Psoas muscle (tissue), 8 donors: ENCODE measurements around the gene TAF4. TPM values are rescaled to one million over a fixed set of nuclear protein-coding genes. Genes with fewer than 3 reads are reported as not detected.
A peak's percentile ranks its signal among the peaks of the same experiment; 100 is the strongest.

Source experiments
- ATAC-seq, 4 donors: fragments of 200-7000 bp; cut with Tn5 transposase; one replicate each; pipeline ENCODE4 v1.9.1; 2020; ENCODE audit warnings: moderate library complexity in 3 of 4, mild to moderate bottlenecking in 2 of 4
- DNase-seq, 2 donors: peaks; one replicate each; pipeline ENCODE4 v3.0.0-alpha.2; 2020
- H3K27ac ChIP-seq: fragments of 200-600 bp; one replicate; pipeline ENCODE4 v1.8.0; 2022
- H3K27me3 ChIP-seq, 3 donors: fragments of 200-600 bp in 1 of 3; one replicate each; pipeline versions ENCODE4 v1.6.1 to v1.8.0; 2013 to 2022; ENCODE audit warnings: low read length in 2 of 3, mild to moderate bottlenecking in 2 of 3, moderate library complexity in 1 of 3; ENCODE audit not compliant: insufficient read depth in 3 of 3
- H3K36me3 ChIP-seq, 2 donors: fragments of 200-600 bp in 1 of 2; one replicate each; pipeline versions ENCODE4 v1.6.1 to v1.8.0; 2013 to 2022; ENCODE audit warnings: low read depth in 1 of 2, mild to moderate bottlenecking in 1 of 2, moderate library complexity in 1 of 2; ENCODE audit not compliant: insufficient read depth in 1 of 2
- H3K4me1 ChIP-seq: fragments of 200-600 bp; one replicate; pipeline ENCODE4 v1.8.0; 2022
- H3K4me3 ChIP-seq: fragments of 200-600 bp; one replicate; pipeline ENCODE4 v1.8.0; 2022; ENCODE audit warnings: mild to moderate bottlenecking
- H3K9me3 ChIP-seq: fragments of 200-600 bp; one replicate; pipeline ENCODE4 v1.8.0; 2022
- WGBS, 3 donors: extraction: QIAGEN DNeasy Blood & Tissue Kit; methylation state at CpG; one replicate each; pipeline versions ENCODE4 v1.1.6 to v1.1.7; 2013; 5-methylcytosine and 5-hydroxymethylcytosine counted together
- intact Hi-C, 2 donors: fragments of 100-400 bp; cut with DNase I; formaldehyde crosslinking; loops; one replicate each; pipeline versions ENCODE4 v1.11.0 to v1.14.2; 2022
- polyA plus RNA-seq, 3 donors: library from polyadenylated mRNA; stranded (reverse); fragments of 200-250 nt; gene quantifications; one replicate each; pipeline ENCODE4 v1.2.3, GENCODE V29; 2013
- total RNA-seq, 4 donors: library from RNA; stranded (reverse); fragmentation: NEBNext Ultra II Directional in 2 of 4; extraction: Animal tissue kit (Norgen Biotek cat#: 25700) in 2 of 4; gene quantifications; one replicate each; pipeline versions ENCODE4 v1.2.1 to v1.2.4, GENCODE V29; 2021 to 2023
- TF ChIP-seq, protein P1 (sequence below): fragments of 200-600 bp; IDR thresholded peaks from one replicate; pipeline ENCODE4 v1.8.0; 2022; ENCODE audit warnings: antibody characterized with exemption
- donor health status: healthy with polysubstance abuse.
- donor health status: DM: no; HTN: no; CAD: no; lungs with moderate emphysema.
- donor health status: Bipolar disorder and iron deficiency.
- donor health status: healthy.
- donor health status: DM: yes; HTN: yes; CAD: no.
- donor health status: DM: no; HTN: no; CAD: no.
- donor health status: DM: no; HTN: no; CAD: no.
- donor health status: DM: yes; HTN: yes; CAD: no.

The TAF4 gene
- total and polyA plus RNA-seq, 7 donors, result 2.8 to 17.7 (median 10.7) TPM

DNA sequence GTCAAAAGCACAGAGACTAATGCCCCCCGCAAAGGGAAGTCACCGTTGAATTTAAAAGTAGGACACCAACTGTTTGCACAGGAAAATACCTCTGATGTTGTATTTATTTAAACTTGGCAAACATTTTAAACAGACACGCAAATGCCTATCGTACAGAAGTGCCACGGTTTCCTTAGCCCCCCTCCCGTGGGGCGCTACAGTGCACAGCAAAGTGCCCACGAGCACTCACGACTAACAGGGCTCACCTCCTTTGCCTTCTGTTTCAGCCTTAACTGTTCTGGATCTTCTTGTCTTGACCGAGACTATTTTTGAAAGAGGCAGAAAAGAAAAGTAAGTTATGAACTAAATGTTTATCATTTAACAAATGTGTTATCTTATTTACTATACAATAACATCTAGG, 67.8 kb downstream of the TAF4 start:
- H3K27ac ChIP-seq, result no peak overlapping the region
- no peaks in the 10 kb centered on the region for H3K9me3 ChIP-seq
- H3K4me3 ChIP-seq, result no peak overlapping the region
- H3K36me3 ChIP-seq, result peaks cover 2 to 97% of the 10 kb centered on the region in 2 donors
- WGBS, 3 donors, result 89 to 90% (median 90%) methylated on average over 10 of the region's 10 CpGs
- H3K27me3 ChIP-seq, result no peaks in the 10 kb centered on the region
- TF ChIP-seq, protein P1, sequence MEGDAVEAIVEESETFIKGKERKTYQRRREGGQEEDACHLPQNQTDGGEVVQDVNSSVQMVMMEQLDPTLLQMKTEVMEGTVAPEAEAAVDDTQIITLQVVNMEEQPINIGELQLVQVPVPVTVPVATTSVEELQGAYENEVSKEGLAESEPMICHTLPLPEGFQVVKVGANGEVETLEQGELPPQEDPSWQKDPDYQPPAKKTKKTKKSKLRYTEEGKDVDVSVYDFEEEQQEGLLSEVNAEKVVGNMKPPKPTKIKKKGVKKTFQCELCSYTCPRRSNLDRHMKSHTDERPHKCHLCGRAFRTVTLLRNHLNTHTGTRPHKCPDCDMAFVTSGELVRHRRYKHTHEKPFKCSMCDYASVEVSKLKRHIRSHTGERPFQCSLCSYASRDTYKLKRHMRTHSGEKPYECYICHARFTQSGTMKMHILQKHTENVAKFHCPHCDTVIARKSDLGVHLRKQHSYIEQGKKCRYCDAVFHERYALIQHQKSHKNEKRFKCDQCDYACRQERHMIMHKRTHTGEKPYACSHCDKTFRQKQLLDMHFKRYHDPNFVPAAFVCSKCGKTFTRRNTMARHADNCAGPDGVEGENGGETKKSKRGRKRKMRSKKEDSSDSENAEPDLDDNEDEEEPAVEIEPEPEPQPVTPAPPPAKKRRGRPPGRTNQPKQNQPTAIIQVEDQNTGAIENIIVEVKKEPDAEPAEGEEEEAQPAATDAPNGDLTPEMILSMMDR, result no peak
- intact Hi-C loops, result no loop called here
- ATAC-seq, result no peak
- no peaks in the 10 kb centered on the region for H3K4me1 ChIP-seq
- DNase-seq, result peak in 1 of 2 donors; percentile 19

DNA sequence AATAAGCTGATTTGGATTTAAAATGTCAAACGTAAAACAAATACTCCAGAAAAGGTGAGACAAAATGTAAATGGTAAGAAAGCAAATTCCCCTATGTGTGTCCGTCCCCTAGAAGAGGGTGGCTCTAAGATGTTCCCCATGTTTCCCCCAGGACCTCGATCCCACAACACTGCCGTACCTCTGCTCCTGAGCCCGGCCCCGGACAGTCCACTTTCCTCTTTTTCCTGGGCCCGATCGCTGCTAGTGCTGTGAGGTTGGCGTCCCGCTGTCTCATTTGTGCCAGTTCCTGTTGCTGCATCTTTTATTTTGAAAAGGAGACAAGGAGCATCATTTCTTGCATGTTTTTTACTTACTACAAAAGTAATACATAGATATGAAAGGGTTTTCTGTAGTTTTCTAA, 68.3 kb downstream of the TAF4 start:
- H3K4me1 ChIP-seq, result no peaks in the 10 kb centered on the region
- H3K27me3 ChIP-seq, result no peaks in the 10 kb centered on the region
- H3K9me3 ChIP-seq, result no peaks in the 10 kb centered on the region
- TF ChIP-seq, protein P1, result no peak
- intact Hi-C loops, result no loop called here
- DNase-seq, result no peak
- H3K36me3 ChIP-seq, result peaks cover 2 to 97% of the 10 kb centered on the region in 2 donors
- WGBS, 3 donors, result 83 to 91% (median 87%) methylated on average over 10 of the region's 10 CpGs
- no peak overlapping the region for H3K4me3 ChIP-seq
- H3K27ac ChIP-seq, result no peak overlapping the region
- no peak for ATAC-seq

DNA sequence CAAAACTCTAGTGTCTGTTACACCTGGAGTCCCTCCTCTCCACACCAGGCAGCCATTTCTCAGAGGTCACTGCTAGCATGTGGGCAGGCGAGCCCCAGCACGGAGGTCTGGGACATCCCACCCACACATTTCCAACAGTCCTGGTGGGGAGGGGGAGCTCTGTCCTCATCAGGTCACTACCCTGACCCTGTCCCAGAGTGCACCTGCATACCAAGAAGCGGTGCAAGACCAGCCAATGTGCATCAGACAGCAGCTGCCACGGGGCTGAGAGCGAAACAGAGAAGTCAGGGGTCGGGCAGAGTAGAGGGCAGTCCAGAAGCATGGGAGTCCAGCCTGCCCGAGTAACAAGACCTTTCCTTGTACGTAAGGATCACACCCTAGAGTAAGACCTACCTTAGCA, 71.1 kb downstream of the TAF4 start:
- Histone ChIP-seq H3K27me3 (no peaks in the 10 kb centered on the region), H3K9me3 (peaks cover 7% of the 10 kb centered on the region), H3K4me3 (no peak overlapping the region), H3K4me1 (no peaks in the 10 kb centered on the region), H3K36me3 (peaks cover 2 to 96% of the 10 kb centered on the region in 2 donors), H3K27ac (no peak overlapping the region)
- ATAC-seq (no peak), DNase-seq (no peak)
- WGBS, 3 donors, result 95 to 96% (median 96%) methylated on average over 8 of the region's 8 CpGs
- TF ChIP-seq, protein P1, result no peak
- intact Hi-C loops, result no loop called here

DNA sequence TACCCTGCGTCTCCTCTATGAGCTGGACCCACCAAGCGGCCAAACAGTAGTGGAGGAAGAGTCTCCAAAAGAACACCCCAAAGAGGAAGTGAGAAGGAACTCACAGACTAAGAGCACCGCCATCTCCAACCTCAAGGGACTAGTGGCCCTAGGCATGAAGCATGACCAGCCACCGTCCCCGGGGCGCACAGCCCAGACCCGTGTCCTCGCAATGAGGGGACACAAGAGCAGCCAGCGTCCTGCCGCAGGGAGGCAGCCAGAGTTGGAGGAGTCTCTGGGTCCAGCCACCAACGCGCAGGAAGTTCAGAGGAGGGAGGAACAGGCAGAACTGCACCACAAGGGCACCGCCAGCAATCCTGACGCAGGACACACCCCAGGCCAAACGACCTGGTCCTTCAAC, 72.6 kb downstream of the TAF4 start:
- no peaks in the 10 kb centered on the region for H3K27me3 ChIP-seq
- no peak overlapping the region for H3K27ac ChIP-seq
- ATAC-seq, result no peak
- H3K9me3 ChIP-seq, result peaks cover 7% of the 10 kb centered on the region
- DNase-seq, result no peak
- intact Hi-C loops, result no loop called here
- H3K4me1 ChIP-seq, result no peaks in the 10 kb centered on the region
- TF ChIP-seq, protein P1, result no peak
- peaks cover 2 to 89% of the 10 kb centered on the region in 2 donors for H3K36me3 ChIP-seq
- no peak overlapping the region for H3K4me3 ChIP-seq
- 96 to 99% (median 96%) methylated on average over 15 of the region's 15 CpGs for WGBS, 3 donors

DNA sequence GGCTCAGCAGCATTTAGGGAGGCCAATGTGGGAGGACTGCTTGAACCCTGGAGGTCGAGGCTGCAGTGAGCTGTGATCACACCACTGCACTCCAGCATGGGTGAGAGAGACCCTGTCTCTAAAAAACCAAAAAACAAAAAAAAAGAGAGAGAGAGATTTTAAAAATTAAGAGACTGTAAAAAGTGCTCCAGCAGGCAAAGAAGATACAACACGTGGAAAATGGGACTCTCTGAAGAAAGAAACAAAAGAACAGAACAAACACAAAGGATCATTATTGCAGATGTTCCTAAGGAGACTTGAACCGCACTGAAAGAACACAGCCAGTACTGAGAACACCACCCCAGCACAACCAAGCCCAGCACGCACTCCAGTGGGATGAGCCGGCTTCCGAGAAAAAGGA, 74.2 kb downstream of the TAF4 start:
- ATAC-seq (no peak), DNase-seq (no peak)
- Histone ChIP-seq H3K27ac (no peak overlapping the region), H3K27me3 (no peaks in the 10 kb centered on the region), H3K4me3 (no peak overlapping the region), H3K4me1 (no peaks in the 10 kb centered on the region), H3K9me3 (peaks cover 7% of the 10 kb centered on the region), H3K36me3 (peaks cover 2 to 88% of the 10 kb centered on the region in 2 donors)
- intact Hi-C loops, result no loop called here
- TF ChIP-seq, protein P1, result no peak
- WGBS, 3 donors, result 96 to 99% (median 99%) methylated on average over 6 of the region's 6 CpGs
